ENCODE data around the gene LAMA1. TPM values are rescaled to one million over a fixed set of nuclear protein-coding genes. Genes with fewer than 3 reads are reported as not detected.
"Not testable (repeated sequence)": the region's sequence is repeated elsewhere in the genome, so short reads cannot be mapped to it uniquely, and the experiment has no call there.

Gene LAMA1
- not detected for total RNA-seq

GRCh38 chr18:7117390-7118355 lies at the start of gene LAMA1:
LAMA1 (minus strand) TSS chr18:7117797; CDS start chr18:7117720, 77 bp downstream.
- peaks cover 2% of the 10 kb centered on the region for H3K9me3 Mint-ChIP-seq
- POLR2A ChIA-PET = no interaction called here
- peaks cover 2% of the 10 kb centered on the region for H3K4me1 Mint-ChIP-seq
- no peak for DNase-seq
- no peak within 1 kb of the TSS for H3K27ac Mint-ChIP-seq
- CTCF ChIA-PET = no interaction called here
- no peaks in the 10 kb centered on the region for H3K36me3 Mint-ChIP-seq (ENCODE audit: low read depth)
- no peak within 1 kb of the TSS for H3K4me3 Mint-ChIP-seq
- H3K27me3 Mint-ChIP-seq = peaks cover 18% of the 10 kb centered on the region

- no peak for DNase-seq
- Mint-ChIP-seq H3K9me3 (peaks cover 2% of the 10 kb centered on the region), H3K27ac (no peak overlapping the region), H3K4me1 (no peaks in the 10 kb centered on the region), H3K36me3 (ENCODE audit: low read depth) (no peaks in the 10 kb centered on the region), H3K4me3 (no peak overlapping the region), H3K27me3 (no peaks in the 10 kb centered on the region)
- POLR2A ChIA-PET = no interaction called here
- CTCF ChIA-PET = no interaction called here
Observed at GRCh38 chr18:7165846-7166393, 48.3 kb upstream of the LAMA1 start.

- ChIA-PET CTCF (no interaction called here), POLR2A (no interaction called here)
- no peak for DNase-seq
- Mint-ChIP-seq H3K9me3 (peaks cover 2% of the 10 kb centered on the region), H3K4me3 (no peak overlapping the region), H3K27me3 (no peaks in the 10 kb centered on the region), H3K4me1 (no peaks in the 10 kb centered on the region), H3K27ac (no peak overlapping the region), H3K36me3 (ENCODE audit: low read depth) (no peaks in the 10 kb centered on the region)
Observed at GRCh38 chr18:7164323-7165004, 46.9 kb upstream of the LAMA1 start.

GRCh38 chr18:7158216-7158615 lies 40.6 kb upstream of the LAMA1 start:
- no peaks in the 10 kb centered on the region for H3K4me1 Mint-ChIP-seq
- no peaks in the 10 kb centered on the region for H3K27me3 Mint-ChIP-seq
- H3K4me3 Mint-ChIP-seq = no peak overlapping the region
- DNase-seq = no peak
- no peaks in the 10 kb centered on the region for H3K36me3 Mint-ChIP-seq (ENCODE audit: low read depth)
- peaks cover 5% of the 10 kb centered on the region for H3K9me3 Mint-ChIP-seq
- POLR2A ChIA-PET = no interaction called here
- CTCF ChIA-PET = no interaction called here
- H3K27ac Mint-ChIP-seq = no peak overlapping the region

GRCh38 chr18:7157760-7158159 lies 40.2 kb upstream of the LAMA1 start:
- ChIA-PET POLR2A (no interaction called here), CTCF (no interaction called here)
- no peaks in the 10 kb centered on the region for H3K36me3 Mint-ChIP-seq (ENCODE audit: low read depth)
- no peaks in the 10 kb centered on the region for H3K4me1 Mint-ChIP-seq
- DNase-seq = no peak
- no peak overlapping the region for H3K27ac Mint-ChIP-seq
- H3K9me3 Mint-ChIP-seq = peaks cover 5% of the 10 kb centered on the region
- H3K4me3 Mint-ChIP-seq = no peak overlapping the region
- H3K27me3 Mint-ChIP-seq = no peaks in the 10 kb centered on the region

GRCh38 chr18:7155887-7156286 lies 38.3 kb upstream of the LAMA1 start:
- peaks cover 9% of the 10 kb centered on the region for H3K9me3 Mint-ChIP-seq

GRCh38 chr18:7155092-7155491 lies 37.5 kb upstream of the LAMA1 start:
- H3K27me3 Mint-ChIP-seq = no peaks in the 10 kb centered on the region
- no peaks in the 10 kb centered on the region for H3K4me1 Mint-ChIP-seq
- no peak overlapping the region for H3K27ac Mint-ChIP-seq
- ChIA-PET CTCF (no interaction called here), POLR2A (no interaction called here)
- peaks cover 9% of the 10 kb centered on the region for H3K9me3 Mint-ChIP-seq
- H3K4me3 Mint-ChIP-seq = no peak overlapping the region
- no peaks in the 10 kb centered on the region for H3K36me3 Mint-ChIP-seq (ENCODE audit: low read depth)
- DNase-seq = no peak

More at GRCh38 chr18:7155887-7156286, 38.3 kb upstream of the LAMA1 start:
- DNase-seq = no peak
- POLR2A ChIA-PET = no interaction called here
- CTCF ChIA-PET = no interaction called here
- no peaks in the 10 kb centered on the region for H3K4me1 Mint-ChIP-seq
- no peak overlapping the region for H3K4me3 Mint-ChIP-seq
- no peaks in the 10 kb centered on the region for H3K36me3 Mint-ChIP-seq (ENCODE audit: low read depth)
- H3K27me3 Mint-ChIP-seq = no peaks in the 10 kb centered on the region
- no peak overlapping the region for H3K27ac Mint-ChIP-seq

- Mint-ChIP-seq H3K9me3 (peaks cover 14% of the 10 kb centered on the region), H3K27ac (no peak overlapping the region), H3K27me3 (no peaks in the 10 kb centered on the region), H3K4me1 (no peaks in the 10 kb centered on the region), H3K4me3 (no peak overlapping the region), H3K36me3 (ENCODE audit: low read depth) (no peaks in the 10 kb centered on the region)
- DNase-seq = no peak
- CTCF ChIA-PET = no interaction called here
- POLR2A ChIA-PET = no interaction called here
Observed at GRCh38 chr18:7152440-7152839, 34.8 kb upstream of the LAMA1 start.

GRCh38 chr18:7147399-7147798 lies 29.8 kb upstream of the LAMA1 start:
- Mint-ChIP-seq H3K4me1 (no peaks in the 10 kb centered on the region), H3K9me3 (peaks cover 22% of the 10 kb centered on the region), H3K36me3 (ENCODE audit: low read depth) (no peaks in the 10 kb centered on the region), H3K4me3 (no peak overlapping the region), H3K27ac (no peak overlapping the region), H3K27me3 (no peaks in the 10 kb centered on the region)
- DNase-seq = no peak
- POLR2A ChIA-PET = no interaction called here
- CTCF ChIA-PET = interaction anchor here (0.6 kb wide), 1 partner anchor 31 kb away, joined by 3 read pairs; no protein-coding TSS in a partner anchor

GRCh38 chr18:7146067-7146466 lies 28.5 kb upstream of the LAMA1 start:
- ChIA-PET CTCF (no interaction called here), POLR2A (no interaction called here)
- DNase-seq = no peak
- Mint-ChIP-seq H3K36me3 (ENCODE audit: low read depth) (no peaks in the 10 kb centered on the region), H3K9me3 (peaks cover 17% of the 10 kb centered on the region), H3K4me3 (no peak overlapping the region), H3K27ac (no peak overlapping the region), H3K4me1 (no peaks in the 10 kb centered on the region), H3K27me3 (no peaks in the 10 kb centered on the region)

GRCh38 chr18:7144921-7145320 lies 27.3 kb upstream of the LAMA1 start:
- DNase-seq; POLR2A ChIA-PET; H3K27ac Mint-ChIP-seq; H3K36me3 Mint-ChIP-seq (ENCODE audit: low read depth); H3K27me3 Mint-ChIP-seq; CTCF ChIA-PET; H3K4me3 Mint-ChIP-seq; H3K4me1 Mint-ChIP-seq: not testable (repeated sequence)
- H3K9me3 Mint-ChIP-seq = peaks cover 17% of the 10 kb centered on the region

- no peak overlapping the region for H3K4me3 Mint-ChIP-seq
- H3K36me3 Mint-ChIP-seq (ENCODE audit: low read depth) = no peaks in the 10 kb centered on the region
- peaks cover 8% of the 10 kb centered on the region for H3K9me3 Mint-ChIP-seq
- POLR2A ChIA-PET = no interaction called here
- no peaks in the 10 kb centered on the region for H3K4me1 Mint-ChIP-seq
- CTCF ChIA-PET = no interaction called here
- H3K27me3 Mint-ChIP-seq = no peaks in the 10 kb centered on the region
- no peak for DNase-seq
- H3K27ac Mint-ChIP-seq = no peak overlapping the region
Observed at GRCh38 chr18:7141287-7141686, 23.7 kb upstream of the LAMA1 start.

GRCh38 chr18:7139409-7139808 lies 21.8 kb upstream of the LAMA1 start:
- Mint-ChIP-seq H3K27ac (no peak overlapping the region), H3K27me3 (no peaks in the 10 kb centered on the region), H3K9me3 (peaks cover 3% of the 10 kb centered on the region), H3K36me3 (ENCODE audit: low read depth) (no peaks in the 10 kb centered on the region), H3K4me3 (no peak overlapping the region), H3K4me1 (no peaks in the 10 kb centered on the region)
- DNase-seq = no peak
- POLR2A ChIA-PET = no interaction called here
- CTCF ChIA-PET = no interaction called here

Data from activated CD4-positive, alpha-beta memory T cell treated with anti-CD3 and anti-CD28 coated beads, Interleukin-2, amount 10 ng/mL, durations not matched to agents 7 days and 5 days (primary cell).